GM19351 (cell line): ENCODE results near the gene PPP2R5A.

Experiments used
- ATAC-seq: cut with Tn5 transposase; IDR thresholded peaks from one replicate; pipeline ENCODE4 v1.9.1; 2021; ENCODE audit warnings: mild to moderate bottlenecking, moderate library complexity; ENCODE audit not compliant: unreplicated experiment

PPP2R5A gene

DNA sequence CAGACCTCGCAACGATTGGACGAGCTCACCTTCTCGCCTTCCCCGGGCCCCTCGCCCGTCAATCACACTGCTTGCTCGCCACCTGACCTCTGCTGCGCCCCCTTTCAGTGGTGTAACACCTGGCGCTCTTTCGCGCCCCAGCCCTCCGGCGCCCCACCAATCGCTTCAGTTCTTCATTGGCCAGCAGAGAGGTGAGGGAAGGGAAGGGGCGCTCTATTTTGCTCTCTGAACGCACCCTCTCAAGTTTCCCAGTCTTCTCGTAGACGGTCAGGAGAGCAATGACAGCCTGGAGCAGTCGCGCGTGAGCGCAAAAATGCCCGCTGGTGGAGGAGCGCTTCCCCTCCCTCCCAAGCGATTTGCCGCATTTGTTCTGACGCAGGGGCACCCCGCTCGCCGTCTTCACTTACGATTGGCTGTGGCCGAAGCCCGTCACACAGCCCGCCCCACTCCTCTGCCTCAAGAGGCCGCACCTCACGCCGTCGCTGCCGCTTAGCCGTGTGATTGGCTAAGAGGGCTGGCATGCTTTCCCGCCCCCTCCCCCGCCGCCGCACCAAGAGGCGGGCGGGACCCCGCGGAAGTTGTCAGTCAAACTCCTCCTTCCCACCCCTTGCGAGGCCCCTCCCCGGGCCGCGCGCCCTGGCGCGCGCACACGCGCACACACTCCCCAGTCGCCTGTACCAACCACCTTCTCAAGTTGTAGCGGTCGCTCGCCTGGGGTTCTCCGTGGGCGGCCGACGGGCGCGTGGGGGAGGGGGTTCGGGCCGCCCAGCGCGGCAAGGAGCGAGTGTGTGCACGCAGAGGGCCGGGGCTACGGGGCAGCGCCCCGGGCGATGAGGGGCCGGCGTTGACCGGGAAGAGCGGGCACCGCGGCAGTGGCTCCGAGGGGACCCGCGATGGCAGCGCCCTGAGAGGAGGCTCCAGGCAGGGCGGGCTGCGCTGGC lies at the start of gene PPP2R5A:
Gene PPP2R5A (plus strand): TSS at position 667 of the 941 bp plus-strand sequence. CDS start 701 bp downstream, outside the sequence.
- peak; percentile 89 for ATAC-seq

- no peak for ATAC-seq
Measured at GRCh38 chr1:212235857-212236256, 49.4 kb upstream of the PPP2R5A start.

GRCh38 chr1:212236664-212237220 lies 48.5 kb upstream of the PPP2R5A start:
- ATAC-seq: no peak

- ATAC-seq: peak; percentile 91
Measured at GRCh38 chr1:212237651-212238050, 47.6 kb upstream of the PPP2R5A start.

GRCh38 chr1:212238552-212238951 lies 46.7 kb upstream of the PPP2R5A start:
- no peak for ATAC-seq

DNA sequence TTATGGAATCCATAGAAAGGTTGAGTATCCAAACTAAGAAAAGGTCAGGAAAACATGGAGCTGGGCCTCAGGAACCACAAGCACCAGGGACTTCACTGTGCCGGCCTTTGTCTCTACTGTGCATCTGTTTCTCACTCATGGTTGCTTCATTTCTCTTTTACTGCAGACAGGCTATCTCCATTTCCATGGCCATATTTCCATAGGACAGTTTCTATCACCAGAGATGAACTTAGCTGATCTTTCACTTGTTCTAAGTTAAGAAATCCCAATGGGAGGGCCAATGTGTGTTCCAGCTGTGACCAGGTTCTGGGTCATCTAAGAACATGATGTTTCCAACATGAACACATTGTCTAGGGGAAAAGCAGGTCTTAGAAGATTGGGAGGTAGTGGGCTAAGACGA lies 43.7 kb upstream of the PPP2R5A start:
- ATAC-seq: no peak

- ATAC-seq: no peak
Measured at GRCh38 chr1:212241957-212242287, 43.3 kb upstream of the PPP2R5A start.

DNA sequence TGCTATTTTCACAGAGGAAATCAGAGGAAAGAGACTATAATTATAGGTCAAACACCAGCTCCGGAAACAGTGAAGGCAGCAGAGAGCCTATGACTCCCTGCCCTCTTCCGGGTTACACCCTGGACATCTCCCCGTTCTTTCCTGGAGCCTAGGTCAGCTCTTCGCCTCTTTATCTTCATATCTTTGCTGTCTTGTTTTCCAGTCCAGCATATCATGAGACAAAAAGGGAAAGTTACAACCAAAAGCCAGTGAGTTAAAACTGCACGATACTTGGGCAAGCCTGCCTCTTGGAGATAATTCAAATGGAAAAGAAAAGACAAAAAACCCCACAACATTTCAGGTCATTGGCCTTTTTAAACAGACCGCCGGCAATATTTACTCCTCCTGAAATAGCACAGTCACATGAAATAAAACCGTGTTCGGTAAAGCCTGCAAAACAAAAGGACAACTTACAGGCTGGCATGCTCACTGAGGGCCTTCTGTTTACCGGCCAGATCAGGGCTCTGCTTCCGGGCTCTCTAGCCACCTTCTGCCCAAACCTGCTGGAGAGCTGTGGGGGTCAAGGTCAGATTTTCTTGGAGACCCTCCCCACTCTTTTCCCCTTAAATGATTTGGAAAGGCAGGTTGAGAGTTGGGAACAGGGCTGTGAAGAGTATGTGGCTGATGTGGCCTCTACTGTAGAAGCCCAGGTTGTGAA lies 42.8 kb upstream of the PPP2R5A start:
- no peak for ATAC-seq

DNA sequence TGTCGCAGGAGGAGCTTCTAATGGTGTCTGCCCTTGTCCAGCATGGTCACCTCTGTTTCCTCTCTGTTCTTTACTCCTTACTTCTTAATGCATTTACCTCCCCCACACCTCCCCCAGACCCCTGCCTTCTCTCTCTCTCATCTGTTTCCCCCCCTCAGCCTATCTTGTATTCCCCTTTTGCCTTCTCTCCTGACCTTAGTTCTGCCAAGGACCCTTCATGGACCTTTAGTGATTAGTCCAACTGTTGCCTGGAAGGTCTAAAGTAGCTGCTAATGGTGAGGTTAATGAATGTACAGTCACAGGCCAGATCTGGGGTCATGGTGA lies 42.3 kb upstream of the PPP2R5A start:
- ATAC-seq: no peak

DNA sequence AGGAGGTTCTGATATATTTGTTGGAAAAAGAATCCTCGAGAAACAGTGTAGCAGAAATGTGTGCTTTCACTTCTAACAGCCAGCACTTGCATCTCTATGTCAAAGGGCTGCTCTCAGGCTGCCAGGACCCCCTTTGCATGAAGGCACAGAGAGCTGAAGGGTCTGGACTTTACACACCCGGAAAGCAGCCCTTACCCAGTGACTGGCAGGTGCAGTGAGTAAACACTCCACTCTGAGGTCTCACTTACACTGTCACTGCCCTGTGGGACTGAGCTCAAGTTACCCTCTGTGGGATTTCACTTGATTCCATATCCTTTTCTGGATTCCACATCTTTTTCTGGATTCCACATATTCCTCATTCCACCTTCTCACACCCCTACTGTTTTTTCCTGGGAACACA lies 40.8 kb upstream of the PPP2R5A start:
- no peak for ATAC-seq

DNA sequence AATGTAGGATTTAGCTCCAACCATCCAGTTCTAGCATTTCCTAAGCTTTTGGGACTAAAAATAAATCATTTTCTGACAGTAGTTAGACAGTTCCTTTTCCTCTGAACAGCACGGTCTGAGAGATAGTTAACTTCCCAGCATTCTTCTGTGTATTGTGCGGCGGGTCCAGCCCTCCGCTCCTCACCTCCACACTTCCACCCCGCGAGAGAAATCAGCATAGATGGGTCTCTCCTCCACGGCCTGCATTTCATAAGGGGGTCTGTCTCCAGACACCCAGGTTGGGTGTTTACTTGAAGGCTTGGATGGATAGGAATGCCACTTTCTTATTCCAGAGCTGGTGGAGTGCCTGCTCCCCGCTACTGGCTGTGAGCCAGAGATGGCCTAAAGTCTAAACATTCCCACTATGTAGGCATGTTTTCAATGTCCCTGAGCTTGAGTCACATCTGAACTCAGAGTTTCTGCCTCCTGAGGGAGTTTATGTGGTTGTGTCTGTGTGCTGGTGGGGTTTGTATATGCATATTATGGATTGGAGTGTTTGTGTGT lies 38.0 kb upstream of the PPP2R5A start:
- ATAC-seq: no peak

GRCh38 chr1:212247988-212248387 lies 37.2 kb upstream of the PPP2R5A start:
- ATAC-seq: no peak

DNA sequence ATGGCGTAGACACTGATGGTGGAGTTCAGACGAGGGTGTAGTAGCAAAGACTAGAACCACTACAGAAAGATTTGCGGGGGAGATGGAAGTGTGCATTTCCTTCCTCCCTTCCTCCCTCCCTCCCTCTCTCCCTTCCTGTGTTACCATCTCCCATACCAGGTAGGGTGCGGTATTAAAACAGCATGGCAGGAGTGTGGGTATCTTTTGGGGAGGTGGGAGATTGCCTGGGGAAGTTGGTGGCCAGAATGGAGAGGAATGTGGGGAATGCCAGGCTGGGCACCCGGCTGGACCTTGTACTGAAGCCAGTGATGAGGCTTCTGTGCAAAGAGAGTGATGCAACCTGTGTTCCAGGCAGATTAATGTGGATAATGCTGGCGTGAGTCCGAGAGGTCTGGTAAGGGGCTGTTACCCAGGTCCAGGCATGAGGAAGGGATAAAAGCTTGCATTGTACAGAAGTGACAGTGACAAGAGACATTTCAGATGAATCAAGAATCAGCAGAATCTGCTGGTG lies 30.3 kb upstream of the PPP2R5A start:
- no peak for ATAC-seq

DNA sequence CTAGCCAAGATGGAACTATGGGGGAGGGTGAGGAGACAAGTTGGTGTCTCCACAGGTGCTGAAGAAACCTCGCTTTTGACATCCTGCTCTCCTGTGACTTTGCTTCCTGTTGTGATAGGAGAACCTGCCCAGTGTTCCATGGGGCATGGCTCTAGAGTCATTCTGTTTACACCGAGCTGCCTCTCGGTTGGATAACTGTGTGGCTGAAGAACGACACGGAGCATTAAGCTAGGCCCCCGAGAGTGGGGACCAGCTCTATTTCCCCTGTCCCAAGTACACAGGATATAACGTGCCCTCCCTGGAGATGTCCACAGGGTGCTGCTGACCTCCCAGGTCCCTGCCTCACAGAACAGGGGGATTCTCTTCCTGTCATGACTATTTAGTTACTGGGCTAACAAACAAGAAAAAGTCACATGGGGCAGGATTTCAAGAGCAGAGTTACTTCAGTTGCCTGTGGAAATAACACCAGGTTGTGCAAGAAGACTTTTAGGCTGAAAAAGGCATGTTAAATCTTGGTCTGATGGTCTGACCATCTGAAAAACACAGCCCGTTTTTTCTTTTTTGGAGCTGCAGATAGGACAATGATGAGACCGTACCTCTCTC lies 29.4 kb upstream of the PPP2R5A start:
- ATAC-seq: no peak

DNA sequence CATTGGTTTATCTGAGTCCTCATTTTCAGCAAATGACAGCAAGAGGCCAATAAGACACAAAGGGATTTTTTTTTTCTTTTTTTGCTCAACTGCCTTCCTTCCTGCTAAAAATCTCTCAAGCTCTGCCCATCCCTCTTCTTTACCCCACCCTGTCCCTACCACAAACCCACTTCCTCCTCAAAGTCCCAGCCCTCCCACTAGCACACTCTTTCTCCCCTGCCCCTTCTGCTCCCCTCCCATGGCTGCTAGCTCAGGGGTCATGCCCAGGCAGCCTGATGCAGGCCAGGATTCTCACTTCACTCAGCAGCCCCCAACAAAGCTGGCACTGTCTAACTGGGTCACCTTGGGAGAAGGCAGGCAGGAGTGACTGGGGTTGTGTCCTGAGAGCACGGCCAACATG lies 28.8 kb upstream of the PPP2R5A start:
- no peak for ATAC-seq

DNA sequence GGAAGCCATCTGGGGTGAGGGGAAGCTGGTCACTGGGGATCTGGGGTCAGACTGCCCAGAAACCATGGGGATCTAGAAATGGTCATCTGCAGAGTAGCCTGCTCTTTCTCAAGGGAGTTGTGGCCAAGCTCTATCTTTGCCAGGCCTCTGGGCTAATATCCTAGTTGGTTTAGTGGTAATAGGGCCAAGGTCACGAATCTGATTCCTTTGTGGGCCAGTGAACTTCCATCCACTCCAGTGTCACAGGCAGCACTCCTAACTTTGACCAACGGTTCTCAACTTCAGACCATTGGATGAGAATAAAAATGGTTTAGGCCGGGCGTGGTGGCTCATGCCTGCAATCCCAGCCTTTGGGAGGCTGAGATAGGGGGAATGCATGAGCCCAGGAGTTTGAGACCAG lies 28.1 kb upstream of the PPP2R5A start:
- no peak for ATAC-seq

GRCh38 chr1:212259693-212260480 lies 25.3 kb upstream of the PPP2R5A start:
- ATAC-seq: no peak

DNA sequence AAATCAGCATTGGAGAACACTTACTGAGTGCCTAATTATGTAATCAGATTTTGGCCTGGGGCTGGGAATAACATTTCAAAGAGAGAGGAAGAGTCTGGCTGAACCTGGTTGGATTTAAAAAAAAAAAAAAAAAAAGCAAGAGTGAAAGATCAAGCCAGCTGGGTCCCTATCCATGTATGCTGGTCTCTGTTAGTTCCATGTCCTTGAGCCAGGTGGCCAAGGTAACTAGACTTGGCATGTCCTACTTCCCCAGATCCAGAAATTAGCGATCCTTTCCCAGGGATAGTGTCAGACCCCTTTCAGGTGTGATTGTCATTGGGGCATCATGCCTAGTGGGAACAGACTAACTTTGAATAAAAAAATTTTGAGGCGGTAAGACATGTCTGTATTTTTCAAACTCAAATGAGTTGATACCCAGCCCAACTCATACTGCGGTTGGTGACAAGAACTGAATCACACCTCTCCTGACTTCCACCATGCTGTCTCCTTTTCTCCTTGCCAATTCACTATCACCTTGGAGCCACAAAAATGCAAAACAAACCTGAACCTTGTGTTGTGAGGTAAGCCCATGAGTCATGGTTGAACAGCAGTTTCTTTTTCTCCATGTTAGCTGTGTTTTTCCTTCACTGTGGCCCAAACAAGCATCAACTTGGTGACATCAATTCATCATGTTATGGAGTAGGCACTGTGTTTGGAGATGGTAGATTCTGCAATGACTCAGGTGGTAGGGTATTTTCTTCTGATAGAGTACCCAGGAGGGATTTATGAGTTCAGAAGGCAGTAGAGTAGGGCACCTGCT lies 24.5 kb upstream of the PPP2R5A start:
- no peak for ATAC-seq

DNA sequence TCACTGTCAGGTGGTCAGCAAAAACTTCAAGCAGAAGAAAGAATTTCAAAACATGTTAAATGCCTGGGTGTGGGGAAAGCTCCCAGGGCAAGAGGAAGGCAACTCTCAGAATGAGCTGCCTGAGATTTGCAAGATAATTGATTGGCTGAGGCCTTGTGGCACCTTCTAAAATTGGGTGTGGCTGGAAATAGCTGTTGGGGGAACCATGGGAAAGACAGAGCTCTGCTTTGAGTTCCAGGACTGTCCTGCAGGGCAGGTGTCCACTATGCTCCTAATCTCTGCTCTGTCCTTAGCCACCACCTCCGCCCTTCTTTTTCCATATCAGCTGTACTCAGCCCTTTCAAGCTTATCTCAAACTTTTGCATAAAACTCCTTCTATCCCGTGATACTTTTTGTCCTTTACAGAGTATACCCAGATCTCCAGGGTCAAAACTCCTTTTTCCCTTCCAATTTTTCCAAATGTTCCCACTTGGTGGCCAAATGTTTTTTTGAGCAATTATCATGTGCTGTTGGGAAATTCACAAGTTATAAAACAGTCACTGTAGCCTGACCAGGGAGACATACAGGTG lies 23.8 kb upstream of the PPP2R5A start:
- ATAC-seq: no peak
